NCI-H2227 treated with DMSO at 0.1 percent for 48 hours (cell line): Measurements from ENCODE around the gene PRR5.

Experiments
- DNase-seq: peaks from one replicate; lab custom pipeline; 2025; lab: John Stamatoyannopoulos, UW

PRR5 gene

GRCh38 chr22:44718418-44718817 lies 16.4 kb downstream of the PRR5 start:
- no peak for DNase-seq

- DNase-seq, result no peak
Observed at GRCh38 chr22:44719586-44720368, 17.8 kb downstream of the PRR5 start.

- DNase-seq, result no peak
Observed at GRCh38 chr22:44721213-44721612, 19.2 kb downstream of the PRR5 start.

GRCh38 chr22:44722611-44723010 lies 20.6 kb downstream of the PRR5 start:
- no peak for DNase-seq

- no peak for DNase-seq
Observed at GRCh38 chr22:44723801-44724200, 21.8 kb downstream of the PRR5 start.

- DNase-seq, result no peak
Observed at GRCh38 chr22:44724416-44724815, 22.4 kb downstream of the PRR5 start.

- DNase-seq, result no peak
Observed at GRCh38 chr22:44724859-44725258, 22.9 kb downstream of the PRR5 start.

- DNase-seq, result no peak
Observed at GRCh38 chr22:44726439-44726838, 24.4 kb downstream of the PRR5 start.

GRCh38 chr22:44727148-44727547 lies 25.1 kb downstream of the PRR5 start:
- no peak for DNase-seq

GRCh38 chr22:44727709-44728108 lies 25.7 kb downstream of the PRR5 start:
- no peak for DNase-seq

GRCh38 chr22:44728761-44729324 lies 26.8 kb downstream of the PRR5 start:
- no peak for DNase-seq

GRCh38 chr22:44729391-44730021 lies 27.5 kb downstream of the PRR5 start:
- DNase-seq, result no peak

- no peak for DNase-seq
Observed at GRCh38 chr22:44730022-44730393, 28.0 kb downstream of the PRR5 start.

- DNase-seq, result no peak
Observed at GRCh38 chr22:44730490-44731356, 28.7 kb downstream of the PRR5 start.

GRCh38 chr22:44731357-44731970 lies 29.5 kb downstream of the PRR5 start:
- DNase-seq, result no peak

GRCh38 chr22:44732017-44732561 lies 30.1 kb downstream of the PRR5 start:
- no peak for DNase-seq

GRCh38 chr22:44732661-44733060 lies 30.7 kb downstream of the PRR5 start:
- DNase-seq, result no peak

- no peak for DNase-seq
Observed at GRCh38 chr22:44733426-44734106, 31.6 kb downstream of the PRR5 start.

GRCh38 chr22:44734278-44734677 lies 32.3 kb downstream of the PRR5 start:
- DNase-seq, result no peak

GRCh38 chr22:44734801-44735517 lies 33.0 kb downstream of the PRR5 start:
- DNase-seq, result no peak
